LHCN-M2 (cell line): ENCODE results near the gene HDAC7. TPM values are rescaled to one million over a fixed set of nuclear protein-coding genes. Genes with fewer than 3 reads are reported as not detected.

Source experiments
- DNase-seq: peaks from one replicate; pipeline ENCODE4 v3.0.0-alpha.2; 2012; ENCODE audit warnings: low read depth
- total RNA-seq: library from RNA; depleted of rRNA; stranded (reverse); fragments of >200 nt; gene quantifications from 2 replicates; pipeline ENCODE4 v1.2.3, GENCODE V29; 2014

The HDAC7 gene
- total RNA-seq, 1 experiment from 2014 or later = 26.3 TPM

DNA sequence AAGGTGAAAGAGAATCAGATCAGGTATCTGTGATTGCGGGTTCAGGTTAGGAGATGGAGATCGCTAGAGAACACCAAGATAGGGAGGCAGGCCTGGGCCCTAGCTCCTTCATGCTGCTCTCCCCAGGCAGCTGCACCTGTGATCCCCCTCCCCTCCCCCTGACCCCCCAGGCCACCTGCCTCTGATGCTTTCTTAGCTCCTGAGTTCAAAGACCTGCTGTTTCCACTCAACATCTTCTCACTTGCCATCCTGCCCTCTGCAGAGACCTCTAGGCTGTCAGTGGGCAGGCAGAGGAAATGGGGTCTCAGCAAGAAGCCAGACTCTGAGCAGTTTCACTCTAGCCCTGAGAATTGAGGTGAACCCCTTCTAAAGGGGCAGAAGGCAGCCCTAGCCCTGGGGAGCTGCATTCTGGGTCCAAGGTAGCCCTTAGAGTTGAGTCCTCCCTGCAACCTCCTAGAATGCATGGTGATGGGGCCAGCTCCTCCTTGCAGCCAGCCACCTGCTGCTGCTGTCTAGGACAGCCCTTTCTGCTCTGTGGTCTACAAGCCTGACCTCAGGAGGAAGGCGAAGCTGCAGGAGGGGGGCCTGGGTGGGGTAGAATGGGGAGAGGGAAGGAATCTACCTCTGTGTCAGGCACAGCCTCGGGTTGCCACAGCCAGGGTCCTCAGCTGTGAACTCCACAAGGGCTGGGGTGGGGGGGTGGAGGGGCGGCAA is 53.0 kb downstream of the HDAC7 start:
- no peak for DNase-seq

DNA sequence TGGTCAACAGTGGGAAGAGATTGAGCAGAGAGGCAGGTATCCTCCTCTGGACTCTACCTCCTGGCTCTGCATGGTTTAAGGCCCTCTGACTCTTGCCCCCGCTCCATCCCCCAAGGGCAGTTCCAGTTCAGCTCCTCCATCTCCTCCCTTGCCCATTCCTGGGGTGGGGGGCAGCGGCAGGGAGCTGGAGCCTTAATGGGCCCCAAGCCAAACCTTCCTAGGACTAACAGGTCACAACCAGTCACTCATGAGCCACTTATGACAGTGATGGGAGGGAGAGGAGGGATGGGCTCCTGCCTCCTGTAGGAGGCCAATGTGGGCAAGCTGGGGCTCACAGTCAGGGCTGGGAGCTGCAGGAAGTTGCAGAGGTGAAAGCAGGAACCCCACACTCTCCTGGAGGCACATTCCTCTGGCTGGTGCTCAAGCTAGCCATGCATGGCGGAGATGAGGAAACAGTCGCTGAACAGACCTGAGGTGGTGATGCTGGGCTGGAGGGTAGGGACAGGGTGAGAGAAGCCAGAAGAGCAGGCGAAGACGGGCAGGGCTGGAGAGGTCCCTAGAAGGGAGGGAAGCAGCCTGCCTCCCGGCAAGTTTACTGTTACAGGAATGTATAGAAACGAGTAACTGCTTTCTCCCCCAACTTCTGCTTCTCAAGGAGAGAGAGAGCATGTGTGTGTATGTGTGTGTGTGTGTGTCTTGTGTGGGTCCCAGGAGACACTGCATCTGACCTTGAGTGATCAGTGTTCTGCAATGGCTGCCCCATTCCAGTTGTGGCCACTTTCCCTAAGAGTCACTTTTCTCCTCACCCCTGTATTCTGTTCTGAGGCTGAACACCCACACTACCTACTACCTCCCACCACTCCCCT is 56.0 kb downstream of the HDAC7 start:
- no peak for DNase-seq

DNA sequence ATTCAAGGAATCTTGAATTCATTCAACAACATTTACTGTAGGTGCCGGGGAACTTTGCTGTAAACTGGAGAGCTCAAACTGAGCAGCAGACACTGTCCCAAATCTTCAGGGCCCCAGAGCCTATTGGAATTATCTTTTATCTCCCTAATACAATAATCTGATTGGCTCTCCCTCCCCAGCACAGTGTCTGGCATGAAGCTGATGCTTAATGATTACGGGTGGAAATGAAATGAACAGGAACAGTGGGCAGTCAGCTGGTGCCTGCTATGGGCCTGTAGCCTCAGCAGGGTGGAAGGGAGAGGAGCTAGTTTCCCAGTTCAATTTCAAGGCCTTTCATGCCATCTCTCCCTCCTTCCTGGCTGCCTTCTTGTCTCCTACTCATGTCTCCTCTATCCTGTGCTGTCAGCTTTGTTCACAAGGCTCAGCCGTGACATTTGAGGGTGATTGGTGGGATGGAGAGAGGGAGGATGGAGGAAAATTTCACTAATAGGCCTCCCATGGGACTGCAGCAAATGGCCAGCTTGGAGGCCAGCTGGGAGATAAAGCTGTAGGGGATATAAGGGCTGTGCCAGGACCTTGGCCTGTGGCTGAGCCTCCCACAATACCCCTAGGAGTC is 56.7 kb downstream of the HDAC7 start:
- no peak for DNase-seq

DNA sequence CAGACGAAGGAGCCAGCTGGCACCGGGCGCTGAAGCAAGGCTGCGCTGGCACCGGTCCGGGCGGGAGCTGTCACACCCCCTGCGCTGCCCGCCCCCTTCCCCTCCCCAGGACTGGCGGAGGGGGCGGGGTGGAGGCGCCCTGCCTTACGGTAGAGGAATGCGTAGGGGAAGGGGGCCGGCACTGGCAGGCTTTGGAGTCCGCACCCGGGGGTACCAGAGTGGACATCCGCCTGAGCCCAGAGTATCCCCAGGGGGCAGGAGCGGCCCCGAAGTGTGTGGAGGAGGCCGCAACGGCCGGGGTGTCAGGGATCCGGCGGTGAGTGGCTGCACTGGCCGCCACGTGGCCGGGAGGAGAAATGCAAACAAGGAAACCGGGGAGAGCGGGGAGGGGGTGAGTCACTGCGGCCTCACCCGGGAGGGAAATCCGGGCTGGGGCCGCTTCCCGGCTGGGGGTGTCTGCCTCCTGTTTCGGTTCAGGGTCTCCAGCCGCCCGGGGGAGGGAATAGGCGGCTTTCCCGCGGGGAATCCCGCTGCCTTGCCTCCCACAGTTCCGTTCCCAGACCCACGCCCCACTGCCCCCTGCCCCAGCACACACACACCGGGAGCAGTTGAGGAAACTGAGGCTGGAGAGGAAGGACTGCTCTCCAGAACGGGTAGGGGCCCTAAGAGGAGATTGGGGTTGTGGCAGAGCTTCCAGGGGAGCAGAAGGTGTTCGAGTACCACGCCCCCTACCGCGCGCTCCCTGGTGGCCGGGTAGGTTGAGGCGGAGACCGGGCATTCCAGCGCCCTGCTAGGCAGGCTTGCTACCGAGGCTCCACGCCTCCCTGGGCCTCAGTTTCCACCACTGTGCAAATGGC is 60.6 kb downstream of the HDAC7 start, which contains the start of gene RAPGEF3:
Gene RAPGEF3, minus strand, starts transcription at position 47 of the 857 bp plus-strand sequence. CDS start 324 bp downstream, outside the sequence.
- DNase-seq = peak; percentile 77

DNA sequence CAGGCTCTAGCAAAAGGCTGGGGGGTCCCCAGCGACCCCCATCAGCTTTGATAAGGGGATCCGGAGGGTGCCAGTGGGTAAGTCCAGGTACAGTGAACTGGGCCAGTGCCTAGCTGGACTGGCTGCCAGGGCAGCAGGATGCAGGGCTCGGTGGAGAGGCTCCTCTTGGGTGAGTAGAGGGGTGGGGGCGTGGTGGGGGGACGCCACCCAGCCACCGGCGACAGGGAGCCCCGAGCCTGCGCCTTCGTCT is 61.2 kb downstream of the HDAC7 start:
- no peak for DNase-seq

DNA sequence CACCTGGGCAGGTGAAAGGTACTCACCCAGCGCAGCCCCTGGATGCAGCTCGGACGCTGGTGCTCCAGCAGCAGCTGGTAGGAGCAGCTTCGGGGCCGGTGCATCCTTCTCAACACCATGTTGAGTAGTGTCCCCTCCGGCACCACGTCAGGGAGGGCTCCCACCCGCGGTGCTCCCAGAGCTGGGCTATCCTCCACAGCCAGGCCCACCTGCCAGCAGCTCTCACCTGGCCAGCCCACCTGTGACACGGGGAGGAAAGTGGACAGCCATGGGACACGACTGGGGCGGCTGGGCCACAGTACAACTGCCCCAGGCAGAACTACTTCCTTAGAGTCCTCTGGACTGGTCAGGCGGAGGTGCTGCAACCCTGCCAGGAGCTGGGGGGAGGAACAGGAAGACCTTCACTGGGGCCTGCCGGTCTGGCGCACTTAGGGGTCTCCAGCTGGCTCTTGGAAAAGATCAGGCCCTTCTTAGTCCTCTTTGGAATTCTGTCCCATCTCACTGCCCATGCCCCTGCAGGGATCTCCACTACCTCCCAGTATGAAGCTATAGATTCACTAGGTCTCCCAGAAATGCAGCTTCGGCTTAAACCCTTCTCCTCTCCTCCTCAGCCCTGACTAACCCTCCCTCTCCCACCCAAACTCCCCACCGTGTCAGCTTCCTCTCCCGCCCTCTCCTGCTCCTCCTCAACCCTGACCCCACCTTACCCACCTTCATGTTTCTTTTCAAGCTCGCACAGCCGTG is 61.7 kb downstream of the HDAC7 start:
- no peak for DNase-seq

DNA sequence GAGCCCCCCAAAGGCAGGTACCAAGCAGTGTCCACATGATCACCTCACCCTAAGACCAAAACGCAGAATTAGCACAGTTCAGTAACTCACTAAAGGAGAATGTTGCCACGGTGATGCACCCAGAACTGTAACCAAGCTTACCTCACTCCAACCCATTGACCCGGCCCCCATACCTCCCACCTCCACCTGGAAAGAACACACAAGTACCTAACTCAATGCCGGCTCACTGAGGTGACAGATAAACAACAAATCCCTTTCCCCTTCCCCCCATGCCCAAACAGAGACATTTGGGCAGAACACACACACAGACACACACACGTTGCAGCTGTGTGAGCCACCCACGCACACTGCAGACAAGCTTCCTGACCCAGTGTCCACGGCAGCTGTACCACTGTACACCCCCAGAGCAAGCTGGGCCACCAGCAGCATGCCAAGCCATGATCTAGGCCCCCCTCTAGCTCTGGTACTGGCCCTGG is 62.3 kb downstream of the HDAC7 start:
- DNase-seq = no peak

DNA sequence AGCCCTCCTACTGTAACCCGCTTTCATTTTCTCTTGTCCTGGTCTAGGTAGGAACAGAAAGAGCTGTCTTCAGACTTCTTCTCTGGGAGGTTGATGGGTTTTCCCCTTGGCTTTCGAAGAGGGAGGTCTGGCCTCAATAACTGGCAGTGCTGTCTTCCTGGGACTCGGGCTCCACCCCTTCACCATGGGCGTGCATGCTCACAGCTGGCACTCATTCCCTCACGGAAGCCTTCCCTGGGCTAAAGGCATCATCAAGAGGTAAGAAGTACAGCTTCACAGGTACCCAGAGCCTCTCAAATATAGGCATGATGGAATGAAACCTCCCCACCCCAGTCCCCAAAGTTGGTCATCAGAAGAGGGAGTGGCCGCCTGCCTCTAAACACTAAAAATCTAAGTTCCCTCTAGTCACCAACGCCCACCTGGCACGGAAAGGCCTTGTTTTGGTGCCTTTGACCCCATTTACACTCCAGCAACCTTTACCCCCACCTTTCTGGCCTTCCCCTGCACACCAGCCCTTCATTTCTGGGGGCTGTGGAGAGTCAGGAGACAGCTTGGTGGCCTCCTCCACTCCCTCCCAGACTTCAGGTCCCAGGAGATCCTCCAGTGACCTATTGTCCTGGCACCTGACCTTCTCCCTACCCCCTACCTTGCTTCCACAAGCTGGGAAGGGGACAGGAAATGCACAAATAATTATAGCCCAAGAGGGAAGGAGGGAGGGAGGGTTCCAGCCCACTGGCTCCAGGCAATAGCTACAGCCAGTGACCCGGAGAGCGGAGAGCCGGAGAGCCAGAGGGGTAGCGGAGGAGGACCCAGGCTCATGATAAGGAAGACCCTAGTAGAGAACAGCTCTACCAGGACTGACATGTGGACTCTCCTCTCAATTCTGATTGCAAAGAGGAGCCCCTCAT is 63.8 kb downstream of the HDAC7 start:
- DNase-seq = no peak

DNA sequence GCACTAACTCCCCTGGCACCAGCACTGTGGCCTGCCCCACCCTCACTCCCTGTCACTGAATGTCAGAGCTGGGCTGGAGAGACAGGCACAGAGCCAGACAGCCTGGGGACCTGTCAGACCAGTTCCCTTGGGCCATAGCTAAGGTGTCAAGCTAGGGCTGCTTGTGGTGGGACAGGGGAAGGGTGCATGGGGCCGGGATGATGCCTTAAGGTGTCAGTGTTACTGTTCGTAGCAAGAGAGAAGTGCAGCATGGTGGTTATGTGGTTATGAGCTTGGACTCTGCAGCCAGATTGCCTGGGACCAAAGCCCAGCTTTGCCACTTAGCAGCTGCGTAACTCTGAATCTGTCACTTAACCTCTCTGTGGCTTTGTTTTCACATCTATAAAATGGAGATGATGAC is 64.8 kb downstream of the HDAC7 start:
- DNase-seq = no peak

DNA sequence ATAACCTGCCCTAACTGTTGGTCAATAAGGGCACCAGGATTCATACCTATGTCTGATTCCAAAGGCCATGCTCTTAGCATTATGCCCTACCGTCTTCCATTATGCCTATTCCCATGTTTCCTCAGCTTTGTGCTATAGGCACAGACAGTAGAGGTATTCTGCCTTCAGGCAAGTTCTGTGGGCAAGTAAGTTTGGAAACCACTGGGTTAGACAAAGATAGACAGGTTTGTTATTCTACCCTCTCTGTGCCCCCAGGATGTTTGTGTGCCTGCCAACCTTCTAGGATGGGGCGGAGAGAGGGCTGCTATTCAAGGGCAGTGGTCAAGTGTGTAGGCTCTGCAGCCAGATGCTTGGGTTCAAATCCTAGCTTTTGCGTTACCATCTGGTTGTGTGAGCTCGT is 65.6 kb downstream of the HDAC7 start:
- no peak for DNase-seq

DNA sequence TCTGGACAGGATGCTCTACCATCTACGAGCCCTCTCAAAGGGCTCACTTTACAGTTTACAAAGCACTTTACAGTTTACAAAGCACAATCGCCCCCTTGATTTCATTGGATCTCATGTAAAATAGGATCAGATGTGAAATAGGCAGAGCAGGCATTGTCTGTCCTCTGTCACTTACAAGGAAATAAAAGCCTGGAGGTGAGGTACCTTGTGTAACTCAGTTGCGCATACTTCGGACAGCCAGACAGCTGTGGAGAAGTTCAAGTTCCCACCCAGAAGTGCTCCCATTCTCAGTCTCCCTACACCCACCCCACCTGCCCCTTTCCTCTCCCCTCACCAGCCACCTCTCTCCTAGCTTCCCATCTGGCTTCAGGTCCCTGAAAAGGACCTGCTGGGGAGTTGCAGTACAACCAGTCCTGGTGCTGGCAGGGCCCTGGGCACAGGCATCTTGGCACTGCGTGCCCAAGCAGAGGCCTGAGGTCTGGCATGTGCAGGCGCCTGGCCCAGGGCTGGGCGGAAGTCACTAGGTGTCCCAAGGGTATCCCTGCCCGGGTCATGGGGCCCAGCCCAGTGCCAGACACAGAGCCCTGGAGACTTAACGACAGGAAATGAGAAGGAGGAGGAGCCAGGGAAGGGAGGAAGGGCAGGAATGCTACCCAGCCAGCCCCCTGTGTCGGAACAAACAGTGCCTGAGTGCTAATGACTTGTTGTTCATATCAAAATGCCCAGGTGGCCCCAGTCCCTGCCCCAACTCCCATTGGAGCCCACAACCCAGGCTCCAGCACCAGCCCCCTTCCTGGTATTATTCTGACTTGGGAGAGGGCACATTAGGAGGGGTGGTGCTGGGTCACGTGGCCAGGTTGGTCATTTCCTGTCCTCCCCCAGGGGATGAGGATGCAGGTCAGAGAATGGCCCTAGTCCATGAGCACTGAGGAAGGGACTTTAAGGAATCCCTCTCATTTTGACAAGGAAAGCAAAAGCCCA is 66.4 kb downstream of the HDAC7 start:
- DNase-seq = no peak

DNA sequence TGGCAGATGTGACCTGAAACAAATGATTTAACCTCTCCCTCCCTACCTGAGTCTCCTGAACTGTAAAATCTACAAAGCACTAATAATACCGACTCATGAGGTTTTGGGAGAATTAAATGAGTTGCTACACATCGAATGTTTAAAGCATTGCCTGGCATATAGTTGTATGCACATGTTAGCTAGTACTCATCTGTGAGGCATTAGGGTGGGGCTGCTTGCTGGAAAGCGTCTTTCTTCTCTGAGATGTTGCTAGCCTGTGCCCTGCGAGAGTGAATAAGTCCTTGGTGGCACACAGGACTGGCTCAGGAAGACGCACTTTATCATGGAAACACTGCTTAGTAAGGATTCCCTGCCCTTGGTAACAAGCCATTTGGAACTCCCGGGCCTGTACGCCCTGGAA is 67.2 kb downstream of the HDAC7 start:
- peak; percentile 40 for DNase-seq

DNA sequence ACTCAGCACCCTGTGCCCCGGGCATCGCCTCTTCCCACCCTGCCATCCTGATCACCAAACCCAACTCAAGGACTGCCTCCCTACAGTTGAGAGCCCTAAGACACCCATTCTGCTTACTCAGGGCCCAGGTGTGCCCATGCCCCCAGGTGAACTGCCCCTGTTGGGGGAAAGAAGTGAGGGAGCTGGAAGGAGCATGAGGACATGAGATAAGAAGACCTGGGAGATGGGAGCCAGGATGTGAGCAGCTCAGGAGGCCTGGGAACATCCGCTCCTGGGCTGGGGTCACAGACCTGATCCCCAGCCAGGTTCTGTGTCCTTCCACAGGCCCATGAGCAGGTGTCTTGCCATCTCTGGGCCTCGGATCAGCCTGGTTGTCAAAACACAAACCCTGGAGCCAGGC is 67.6 kb downstream of the HDAC7 start:
- no peak for DNase-seq

DNA sequence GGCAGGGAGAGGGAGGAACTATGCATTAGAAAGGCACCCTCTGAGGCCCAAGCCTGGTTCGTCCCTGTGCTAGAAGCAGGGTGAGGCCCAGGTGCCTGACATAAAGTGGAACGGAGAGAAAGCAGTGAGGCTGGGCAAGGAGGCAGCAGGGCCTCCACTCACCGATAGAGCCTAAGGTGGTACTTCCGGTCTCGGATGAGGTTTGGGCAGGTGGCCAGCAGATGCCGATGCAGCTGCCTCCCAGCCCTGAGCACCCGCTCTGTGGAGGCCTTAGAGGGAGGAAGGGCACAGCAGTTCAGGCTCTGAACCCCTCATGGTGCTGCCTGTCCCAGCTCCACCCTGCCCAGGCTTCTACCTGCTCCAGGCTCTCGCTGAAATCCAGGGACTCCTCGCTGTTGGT is 68.1 kb downstream of the HDAC7 start:
- DNase-seq = no peak

DNA sequence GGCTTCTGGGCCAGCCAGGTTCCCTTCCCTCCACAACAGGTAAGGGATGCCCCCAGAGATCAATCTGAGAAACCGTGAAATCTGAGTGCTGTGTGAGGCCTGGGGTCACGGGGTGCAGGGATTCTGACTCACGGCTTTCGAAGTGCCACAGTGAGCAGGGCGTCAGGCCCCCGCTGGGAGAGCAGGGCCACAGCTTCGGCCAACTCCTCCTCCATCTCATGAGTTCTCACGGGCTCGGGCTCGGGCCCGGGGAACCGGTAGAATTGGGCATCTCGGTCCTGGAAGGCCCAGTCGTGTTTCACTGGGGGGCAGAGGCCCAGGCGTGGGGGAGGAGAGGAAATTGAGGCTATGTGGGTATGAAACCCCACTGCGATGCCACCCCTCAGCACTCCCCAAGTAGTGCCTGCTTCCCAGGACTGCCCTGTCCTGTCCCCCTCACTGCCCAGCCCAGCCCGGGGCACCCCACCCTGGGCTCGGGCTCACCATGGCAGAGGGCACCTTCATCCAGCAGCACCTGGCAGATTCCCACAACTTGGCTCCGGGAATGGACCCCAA is 68.7 kb downstream of the HDAC7 start:
- DNase-seq = no peak

DNA sequence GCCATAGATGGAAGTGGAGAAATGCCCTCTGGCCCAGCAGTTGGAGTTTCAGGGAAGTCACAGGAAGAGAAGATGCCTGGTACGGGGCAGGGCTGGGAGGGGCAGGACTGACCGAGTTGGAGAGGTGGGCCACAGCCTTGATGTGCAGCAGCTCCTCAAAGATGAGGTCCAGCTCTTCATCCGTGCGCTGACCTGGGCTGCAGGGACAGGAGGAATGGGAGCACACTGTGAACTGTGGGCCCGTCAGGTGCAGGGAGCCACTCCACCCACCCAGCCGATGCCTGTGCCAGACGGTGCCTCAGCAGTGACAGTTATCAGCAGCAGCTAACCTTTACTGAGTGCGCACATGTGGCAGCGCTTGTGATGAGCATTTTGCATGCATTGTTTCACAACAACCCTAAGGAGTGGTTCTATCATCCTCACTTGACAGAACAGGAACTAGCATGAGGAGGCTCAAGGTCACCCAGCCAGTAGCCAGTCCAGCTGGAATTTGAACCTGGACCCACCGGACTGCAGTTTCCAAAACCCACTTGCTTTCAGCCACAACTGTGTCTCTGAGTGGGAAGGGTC is 69.4 kb downstream of the HDAC7 start:
- DNase-seq = no peak

DNA sequence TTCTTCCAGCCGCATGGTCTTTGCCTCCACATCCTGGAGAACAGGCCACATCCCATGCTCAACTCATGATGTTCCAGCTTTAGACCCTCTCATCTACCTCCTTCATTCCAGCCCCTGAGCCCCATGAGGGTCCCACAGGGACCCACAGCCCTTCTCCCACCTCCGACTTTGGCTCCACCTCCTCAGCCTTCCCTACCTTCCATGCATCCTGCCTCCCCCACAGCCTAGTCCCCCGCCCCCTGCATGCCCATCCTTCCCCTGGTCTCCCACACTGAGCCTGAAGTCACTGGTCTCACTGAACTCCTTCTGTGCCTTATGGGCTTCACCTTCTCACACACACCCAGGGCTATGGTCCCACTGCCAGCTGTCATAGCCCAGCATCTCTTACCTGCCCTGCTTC is 70.8 kb downstream of the HDAC7 start:
- DNase-seq = no peak

DNA sequence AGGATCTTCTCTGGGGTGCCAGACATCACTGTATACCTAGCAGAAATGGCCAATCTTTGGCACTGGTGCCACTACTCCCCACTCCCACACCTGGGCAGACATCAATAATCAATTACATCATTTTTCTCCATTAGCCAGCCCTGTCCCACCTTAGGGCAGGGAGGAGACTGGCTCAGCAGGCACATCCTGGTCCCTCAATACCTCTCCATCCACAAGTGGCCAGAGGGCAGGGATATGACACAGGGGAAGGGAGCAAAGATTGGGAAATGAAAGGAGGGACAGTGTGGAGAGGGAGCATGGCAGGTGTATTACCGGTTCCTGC is 71.2 kb downstream of the HDAC7 start:
- no peak for DNase-seq
